HL-60 (cell line): ENCODE data around the gene EXOSC10.

Experiments
- DNase-seq, 2 experiments: peaks; one replicate each; pipeline ENCODE4 v3.0.0-alpha.2; 2010 to 2020; ENCODE audit warnings: low read depth in 1 of 2, low spot score in 1 of 2
- H3K27ac ChIP-seq: fragments of 250-450 bp; sonication (Bioruptor Pico); replicated peaks from 2 replicates; pipeline ENCODE4 v1.5.1; 2020; ENCODE audit warnings: mild to moderate bottlenecking, moderate library complexity
- H3K27me3 ChIP-seq: fragments of 250-450 bp; sonication (Bioruptor Pico); 2 replicates; pipeline ENCODE4 v1.5.1; 2021; ENCODE audit warnings: mild to moderate bottlenecking, moderate library complexity; ENCODE audit not compliant: insufficient read depth, poor library complexity, severe bottlenecking
- H3K4me3 ChIP-seq: replicated peaks from 2 replicates; pipeline ENCODE4 v1.5.1; 2011; ENCODE audit warnings: mild to moderate bottlenecking, control low read depth, low read length; ENCODE audit not compliant: insufficient read depth
- GABPA ChIP-seq: IDR thresholded peaks from 2 replicates; pipeline ENCODE4 v1.6.1; 2012; ENCODE audit warnings: low read depth
- POLR2AphosphoS5 ChIP-seq: IDR thresholded peaks from 2 replicates; pipeline ENCODE4 v1.6.1; 2012; ENCODE audit warnings: low read depth
- REST ChIP-seq: IDR thresholded peaks from 2 replicates; pipeline ENCODE4 v1.6.1; 2012; ENCODE audit warnings: low read depth; ENCODE audit not compliant: insufficient replicate concordance
- SPI1 ChIP-seq: IDR thresholded peaks from 2 replicates; pipeline ENCODE4 v1.6.1; 2012; ENCODE audit warnings: low read depth, mild to moderate bottlenecking, borderline replicate concordance
- TF ChIP-seq, protein P1 (sequence below): IDR thresholded peaks from one replicate; pipeline ENCODE4 v1.5.1; 2011; ENCODE audit warnings: low read length, control low read depth, inconsistent platforms; ENCODE audit not compliant: insufficient read depth

The EXOSC10 gene

GRCh38 chr1:11059968-11060830 is 39.5 kb downstream of the EXOSC10 start, which contains the start of gene SRM:
SRM (minus strand) TSS chr1:11060018; CDS start chr1:11059943, 75 bp downstream.
- peak; percentile 49; the same call in 1 of the 2 replicates for TF ChIP-seq POLR2AphosphoS5
- TF ChIP-seq, protein P1, sequence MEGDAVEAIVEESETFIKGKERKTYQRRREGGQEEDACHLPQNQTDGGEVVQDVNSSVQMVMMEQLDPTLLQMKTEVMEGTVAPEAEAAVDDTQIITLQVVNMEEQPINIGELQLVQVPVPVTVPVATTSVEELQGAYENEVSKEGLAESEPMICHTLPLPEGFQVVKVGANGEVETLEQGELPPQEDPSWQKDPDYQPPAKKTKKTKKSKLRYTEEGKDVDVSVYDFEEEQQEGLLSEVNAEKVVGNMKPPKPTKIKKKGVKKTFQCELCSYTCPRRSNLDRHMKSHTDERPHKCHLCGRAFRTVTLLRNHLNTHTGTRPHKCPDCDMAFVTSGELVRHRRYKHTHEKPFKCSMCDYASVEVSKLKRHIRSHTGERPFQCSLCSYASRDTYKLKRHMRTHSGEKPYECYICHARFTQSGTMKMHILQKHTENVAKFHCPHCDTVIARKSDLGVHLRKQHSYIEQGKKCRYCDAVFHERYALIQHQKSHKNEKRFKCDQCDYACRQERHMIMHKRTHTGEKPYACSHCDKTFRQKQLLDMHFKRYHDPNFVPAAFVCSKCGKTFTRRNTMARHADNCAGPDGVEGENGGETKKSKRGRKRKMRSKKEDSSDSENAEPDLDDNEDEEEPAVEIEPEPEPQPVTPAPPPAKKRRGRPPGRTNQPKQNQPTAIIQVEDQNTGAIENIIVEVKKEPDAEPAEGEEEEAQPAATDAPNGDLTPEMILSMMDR: no peak
- TF ChIP-seq REST: no peak
- no peak for TF ChIP-seq SPI1
- TF ChIP-seq GABPA: peak; percentile 72; the same call in 1 of the 2 replicates
- H3K27ac ChIP-seq: peak within 1 kb of the TSS; percentile 92
- peak; percentile 81 to 88 for DNase-seq
- H3K4me3 ChIP-seq: peak within 1 kb of the TSS; percentile 98
- no peaks in the 10 kb centered on the region for H3K27me3 ChIP-seq

GRCh38 chr1:11059155-11059967 is 40.3 kb downstream of the EXOSC10 start:
- DNase-seq: peak in 1 of 2 experiments; percentile 68
- no peak for TF ChIP-seq GABPA
- peak; percentile 2; the same call in 1 of the 2 replicates for TF ChIP-seq POLR2AphosphoS5
- TF ChIP-seq SPI1: no peak
- TF ChIP-seq REST: no peak
- Histone ChIP-seq H3K27me3 (no peaks in the 10 kb centered on the region), H3K4me3 (peak overlapping the region; percentile 98), H3K27ac (peak overlapping the region; percentile 81)

GRCh38 chr1:11058595-11059154 is 41.0 kb downstream of the EXOSC10 start:
- Histone ChIP-seq H3K27me3 (no peaks in the 10 kb centered on the region), H3K4me3 (peak overlapping the region; percentile 98), H3K27ac (peak overlapping the region; percentile 81)
- no peak for DNase-seq
- TF ChIP-seq POLR2AphosphoS5 (no peak), SPI1 (no peak), REST (no peak), GABPA (no peak)
- TF ChIP-seq, protein P1: no peak
